Measurements from ENCODE around the gene RBM17. TPM values are rescaled to one million over a fixed set of nuclear protein-coding genes. Genes with fewer than 3 reads are reported as not detected.
A peak's percentile ranks its signal among the peaks of the same experiment; 100 is the strongest.
"Not testable (repeated sequence)": the region's sequence is repeated elsewhere in the genome, so short reads cannot be mapped to it uniquely, and the experiment has no call there.

RBM17 gene
- total RNA-seq, 1 donor from 2014 or later: 90.8 TPM

GRCh38 chr10:6061056-6061455 lies 27.8 kb upstream of the RBM17 start:
- no peak overlapping the region for H3K27ac ChIP-seq
- DNase-seq (no peak), ATAC-seq (no peak)
- H3K4me3 ChIP-seq: peak overlapping the region; percentile 44
- H3K36me3 ChIP-seq: no peaks in the 10 kb centered on the region
- H3K9me3 ChIP-seq: no peaks in the 10 kb centered on the region
- intact Hi-C loops (cut with DNase I): no loop called here
- H3K4me1 ChIP-seq: peaks cover 19% of the 10 kb centered on the region
- TF ChIP-seq, protein P1, sequence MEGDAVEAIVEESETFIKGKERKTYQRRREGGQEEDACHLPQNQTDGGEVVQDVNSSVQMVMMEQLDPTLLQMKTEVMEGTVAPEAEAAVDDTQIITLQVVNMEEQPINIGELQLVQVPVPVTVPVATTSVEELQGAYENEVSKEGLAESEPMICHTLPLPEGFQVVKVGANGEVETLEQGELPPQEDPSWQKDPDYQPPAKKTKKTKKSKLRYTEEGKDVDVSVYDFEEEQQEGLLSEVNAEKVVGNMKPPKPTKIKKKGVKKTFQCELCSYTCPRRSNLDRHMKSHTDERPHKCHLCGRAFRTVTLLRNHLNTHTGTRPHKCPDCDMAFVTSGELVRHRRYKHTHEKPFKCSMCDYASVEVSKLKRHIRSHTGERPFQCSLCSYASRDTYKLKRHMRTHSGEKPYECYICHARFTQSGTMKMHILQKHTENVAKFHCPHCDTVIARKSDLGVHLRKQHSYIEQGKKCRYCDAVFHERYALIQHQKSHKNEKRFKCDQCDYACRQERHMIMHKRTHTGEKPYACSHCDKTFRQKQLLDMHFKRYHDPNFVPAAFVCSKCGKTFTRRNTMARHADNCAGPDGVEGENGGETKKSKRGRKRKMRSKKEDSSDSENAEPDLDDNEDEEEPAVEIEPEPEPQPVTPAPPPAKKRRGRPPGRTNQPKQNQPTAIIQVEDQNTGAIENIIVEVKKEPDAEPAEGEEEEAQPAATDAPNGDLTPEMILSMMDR (IDR thresholded peaks at IDR 0.05): no peak
- H3K27me3 ChIP-seq (ENCODE audit: low read depth): no peaks in the 10 kb centered on the region

GRCh38 chr10:6062101-6062771 lies 26.6 kb upstream of the RBM17 start, which contains the start of gene IL2RA:
Gene IL2RA, minus strand, starts transcription at chr10:6062367. Its CDS starts 216 bp downstream, at chr10:6062151.
- DNase-seq (no peak), ATAC-seq (no peak)
- Histone ChIP-seq H3K36me3 (no peaks in the 10 kb centered on the region), H3K4me3 (peak within 1 kb of the TSS; percentile 44), H3K4me1 (peaks cover 28% of the 10 kb centered on the region), H3K27me3 (ENCODE audit: low read depth) (no peaks in the 10 kb centered on the region), H3K27ac (no peak within 1 kb of the TSS), H3K9me3 (no peaks in the 10 kb centered on the region)
- intact Hi-C loops (cut with DNase I): no loop called here
- TF ChIP-seq, protein P1 (IDR thresholded peaks at IDR 0.05): no peak

- H3K36me3 ChIP-seq: no peaks in the 10 kb centered on the region
- ATAC-seq (no peak), DNase-seq (no peak)
- TF ChIP-seq, protein P1 (IDR thresholded peaks at IDR 0.05): no peak
- peaks cover 40% of the 10 kb centered on the region for H3K4me1 ChIP-seq
- H3K27ac ChIP-seq: no peak overlapping the region
- no peaks in the 10 kb centered on the region for H3K9me3 ChIP-seq
- intact Hi-C loops (cut with DNase I): no loop called here
- no peaks in the 10 kb centered on the region for H3K27me3 ChIP-seq (ENCODE audit: low read depth)
- H3K4me3 ChIP-seq: no peak overlapping the region
These were observed 24.7 kb upstream of the RBM17 start for GRCh38 chr10:6064119-6064518.

GRCh38 chr10:6064726-6065125 lies 24.1 kb upstream of the RBM17 start:
- DNase-seq; intact Hi-C loops (cut with DNase I); H3K9me3 ChIP-seq; ATAC-seq; H3K27ac ChIP-seq; H3K4me3 ChIP-seq; H3K27me3 ChIP-seq (ENCODE audit: low read depth); H3K36me3 ChIP-seq: not testable (repeated sequence)
- peaks cover 37% of the 10 kb centered on the region for H3K4me1 ChIP-seq

DNA sequence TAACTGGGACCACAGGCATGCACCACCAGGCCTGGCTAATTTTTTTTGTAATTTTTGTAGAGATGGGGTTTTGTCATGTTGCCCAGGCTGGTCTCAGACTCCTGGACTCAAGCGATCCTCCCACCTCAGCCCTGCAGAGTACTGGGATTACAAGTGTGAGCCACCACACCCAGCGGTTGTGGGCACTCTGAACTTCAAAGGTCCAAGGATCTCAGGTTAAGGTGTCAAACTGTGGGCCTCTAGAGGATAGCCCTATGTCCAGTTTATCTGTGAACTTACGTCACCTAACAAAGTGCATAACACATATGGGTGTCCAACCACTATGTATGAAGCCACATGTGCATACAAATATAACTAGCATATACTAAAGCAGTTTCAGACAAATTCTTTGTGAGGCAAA lies 23.4 kb upstream of the RBM17 start:
- Histone ChIP-seq H3K36me3 (no peaks in the 10 kb centered on the region), H3K9me3 (no peaks in the 10 kb centered on the region), H3K27me3 (ENCODE audit: low read depth) (no peaks in the 10 kb centered on the region), H3K4me3 (no peak overlapping the region), H3K4me1 (peaks cover 40% of the 10 kb centered on the region), H3K27ac (peak overlapping the region; percentile 66)
- ATAC-seq: no peak
- TF ChIP-seq, protein P1 (IDR thresholded peaks at IDR 0.05): no peak
- intact Hi-C loops (cut with DNase I): no loop called here
- DNase-seq: no peak

GRCh38 chr10:6065835-6066234 lies 23.0 kb upstream of the RBM17 start:
- DNase-seq (no peak), ATAC-seq (peak; percentile 52 to 66)
- Histone ChIP-seq H3K27me3 (ENCODE audit: low read depth) (no peaks in the 10 kb centered on the region), H3K36me3 (no peaks in the 10 kb centered on the region), H3K4me3 (no peak overlapping the region), H3K9me3 (no peaks in the 10 kb centered on the region), H3K4me1 (peaks cover 45% of the 10 kb centered on the region), H3K27ac (peak overlapping the region; percentile 66)
- TF ChIP-seq, protein P1 (IDR thresholded peaks at IDR 0.05): no peak
- intact Hi-C loops (cut with DNase I): no loop called here
